ENCODE data around the gene TRIM17. TPM values are rescaled to one million over a fixed set of nuclear protein-coding genes. Genes with fewer than 3 reads are reported as not detected.

TRIM17 gene
- total and polyA plus RNA-seq, 2 of the 13 experiments (the other 11 are each of a cell fraction or from before 2014, with no cell fraction given), result 0.32 to 0.64 TPM

GRCh38 chr1:228400692-228401454 lies 15.8 kb downstream of the TRIM17 start (continued):
- TF ChIP-seq MAFG (CRISPR knock-in tag; IDR thresholded peaks at IDR 0.05), result peak; percentile 80
- no peak for TF ChIP-seq ZFP36 (IDR thresholded peaks at IDR 0.05; ENCODE audit: borderline replicate concordance, low read depth, low read length, partially characterized antibody)
- TF ChIP-seq ZSCAN5A (CRISPR knock-in tag; IDR thresholded peaks at IDR 0.05; ENCODE audit: borderline replicate concordance), result no peak
- TF ChIP-seq MAFK (conservative IDR thresholded peaks at IDR 0.05 in 1 of 2, IDR thresholded peaks at IDR 0.05 in 1 of 2; ENCODE audit: low read length in 2 of 2), result peak; percentile 99 to 100
- TF ChIP-seq AGO2 (optimal IDR thresholded peaks at IDR 0.05; ENCODE audit: low read depth, low read length), result peak; percentile 36
- no peak for TF ChIP-seq HOXA5 (CRISPR knock-in tag; IDR thresholded peaks at IDR 0.05)
- TF ChIP-seq SNAPC4 (CRISPR knock-in tag; IDR thresholded peaks at IDR 0.05), result no peak
- TF ChIP-seq SRSF9 (IDR thresholded peaks at IDR 0.05; ENCODE audit: borderline replicate concordance, insufficient read depth, low read depth, low read length, poor library complexity, severe bottlenecking), result no peak
- TF ChIP-seq ZFP1 (CRISPR knock-in tag; IDR thresholded peaks at IDR 0.05), result no peak
- TF ChIP-seq ZNF709 (CRISPR knock-in tag; IDR thresholded peaks at IDR 0.05), result no peak
- no peak for TF ChIP-seq HNRNPK (IDR thresholded peaks at IDR 0.05; ENCODE audit: low read depth, low read length, poor library complexity, severe bottlenecking)
- TF ChIP-seq PHB2 (IDR thresholded peaks at IDR 0.05; ENCODE audit: partially characterized antibody), result no peak
- TF ChIP-seq NFKB2 (CRISPR knock-in tag; IDR thresholded peaks at IDR 0.05; ENCODE audit: borderline replicate concordance), result no peak
- TF ChIP-seq ZNF513 (CRISPR knock-in tag; conservative IDR thresholded peaks at IDR 0.05), result no peak
- TF ChIP-seq USF2 (IDR thresholded peaks at IDR 0.05; ENCODE audit: low read depth, low read length), result no peak
- no peak for TF ChIP-seq USF2 (CRISPR knock-in tag; IDR thresholded peaks at IDR 0.05; ENCODE audit: borderline replicate concordance)
- no peak for TF ChIP-seq ZNF121 (CRISPR knock-in tag; IDR thresholded peaks at IDR 0.05)
